IMR-90 (cell line): ENCODE measurements around the gene TRPM4. TPM values are rescaled to one million over a fixed set of nuclear protein-coding genes. Genes with fewer than 3 reads are reported as not detected.

Experiments
- ATAC-seq: fragments of 200-7000 bp; cut with Tn5 transposase; 2 replicates; pipeline ENCODE4 v1.9.1; 2020; ENCODE audit warnings: low read depth, mild to moderate bottlenecking, moderate library complexity
- BruUV-seq: library from RNA; stranded (reverse); fragments of 400-500 nt; replicated peaks from 2 replicates; lab custom pipeline; 2021; lab: Mats Ljungman, UMichigan
- CTCF ChIA-PET: fragments of 300-600 bp; formaldehyde crosslinking; extraction: SDS; loops from one replicate; lab custom pipeline; 2021; ENCODE audit warnings: antibody characterized with exemption; lab: Yijun Ruan, JAX
- POLR2A ChIA-PET: fragments of 300-600 bp; sonication (Branson Sonifier 250); formaldehyde crosslinking; loops from one replicate; lab custom pipeline; 2022; ENCODE audit warnings: antibody characterized with exemption; ENCODE audit not compliant: unreplicated experiment; lab: Charles Lee
- DNase-seq: peaks from one replicate; pipeline ENCODE4 v3.0.0; 2013
- H2AFZ ChIP-seq: replicated peaks from 2 replicates; pipeline ENCODE3; 2013; ENCODE audit warnings: low read length, mild to moderate bottlenecking; ENCODE audit not compliant: poor library complexity
- H2AK5ac ChIP-seq: 2 replicates; pipeline ENCODE4 v1.6.1; 2013; ENCODE audit warnings: low read depth, low read length, inconsistent platforms
- H2AK9ac ChIP-seq: replicated peaks from 2 replicates; pipeline ENCODE3; 2013; ENCODE audit warnings: mild to moderate bottlenecking, low read depth, low read length, moderate library complexity; ENCODE audit not compliant: poor library complexity
- H2BK120ac ChIP-seq: 2 replicates; pipeline ENCODE4 v1.6.1; 2013; ENCODE audit warnings: low read depth, low read length, inconsistent platforms
- H2BK15ac ChIP-seq: 3 replicates; pipeline ENCODE4 v1.6.1; 2013; ENCODE audit warnings: low read depth, low read length, inconsistent platforms
- H2BK20ac ChIP-seq: 2 replicates; pipeline ENCODE4 v1.6.1; 2013; ENCODE audit warnings: low read depth, mild to moderate bottlenecking, inconsistent platforms, low read length, moderate library complexity
- H2BK5ac ChIP-seq: 2 replicates; pipeline ENCODE4 v1.6.1; 2013; ENCODE audit warnings: mild to moderate bottlenecking, low read depth, low read length, inconsistent platforms; ENCODE audit not compliant: poor library complexity, severe bottlenecking
- H3K14ac ChIP-seq: replicated peaks from 2 replicates; pipeline ENCODE4 v1.6.1; 2013; ENCODE audit warnings: low read depth, low read length, inconsistent platforms
- H3K18ac ChIP-seq: 2 replicates; pipeline ENCODE4 v1.6.1; 2013; ENCODE audit warnings: low read depth, low read length, control low read depth
- H3K23ac ChIP-seq: 2 replicates; pipeline ENCODE4 v1.6.1; 2013; ENCODE audit warnings: low read depth, low read length, inconsistent platforms
- H3K27ac ChIP-seq: 2 replicates; pipeline ENCODE4 v1.5.1; 2013; ENCODE audit warnings: mild to moderate bottlenecking, control low read depth, low read length; ENCODE audit not compliant: insufficient read depth
- H3K27me3 ChIP-seq: 2 replicates; pipeline ENCODE4 v1.6.1; 2013; ENCODE audit warnings: low read length; ENCODE audit not compliant: control insufficient read depth, insufficient read depth
- H3K36me3 ChIP-seq: 2 replicates; pipeline ENCODE4 v1.6.1; 2013; ENCODE audit warnings: low read length, mixed read lengths; ENCODE audit not compliant: control insufficient read depth, insufficient read depth
- H3K4ac ChIP-seq: 2 replicates; pipeline ENCODE4 v1.6.1; 2013; ENCODE audit warnings: low read depth, low read length, inconsistent platforms
- H3K4me1 ChIP-seq: 2 replicates; pipeline ENCODE4 v1.6.1; 2013; ENCODE audit warnings: low read length, mixed read lengths; ENCODE audit not compliant: control insufficient read depth, insufficient read depth
- H3K4me2 ChIP-seq: 2 replicates; pipeline ENCODE4 v1.6.1; 2013; ENCODE audit warnings: low read depth, mild to moderate bottlenecking, control low read depth, low read length, moderate library complexity
- H3K4me3 ChIP-seq: 2 replicates; pipeline ENCODE4 v1.5.1; 2013; ENCODE audit warnings: low read depth, mild to moderate bottlenecking, control low read depth, low read length, moderate library complexity; ENCODE audit not compliant: insufficient read depth
- H3K56ac ChIP-seq: 2 replicates; pipeline ENCODE4 v1.6.1; 2013; ENCODE audit warnings: low read length, inconsistent platforms; ENCODE audit not compliant: insufficient read depth; ENCODE audit errors: extremely low read depth
- H3K79me1 ChIP-seq, 2 experiments: 2 replicates each; pipeline ENCODE4 v1.6.1; 2013; ENCODE audit warnings: low read length in 2 of 2, inconsistent platforms in 1 of 2, low read depth in 1 of 2
- H3K9ac ChIP-seq: 2 replicates; pipeline ENCODE4 v1.6.1; 2013; ENCODE audit warnings: low read depth, low read length, control low read depth
- H3K9me1 ChIP-seq: 2 replicates; pipeline ENCODE4 v1.6.1; 2013; ENCODE audit warnings: low read length, inconsistent platforms; ENCODE audit not compliant: insufficient read depth
- H3K9me3 ChIP-seq: 2 replicates; pipeline ENCODE4 v1.6.1; 2013; ENCODE audit warnings: low read length; ENCODE audit not compliant: control insufficient read depth, insufficient read depth
- H4K20me1 ChIP-seq: 2 replicates; pipeline ENCODE4 v1.6.1; 2013; ENCODE audit warnings: low read length, inconsistent platforms; ENCODE audit not compliant: insufficient read depth
- H4K5ac ChIP-seq: 2 replicates; pipeline ENCODE4 v1.6.1; 2013; ENCODE audit warnings: mild to moderate bottlenecking, low read depth, low read length, control low read depth
- H4K8ac ChIP-seq, 2 experiments: 2 replicates each; pipeline ENCODE4 v1.6.1; 2013; ENCODE audit warnings: low read depth in 2 of 2, low read length in 2 of 2, control low read depth in 1 of 2, inconsistent platforms in 1 of 2
- H4K91ac ChIP-seq: 2 replicates; pipeline ENCODE4 v1.6.1; 2013; ENCODE audit warnings: low read depth, low read length, inconsistent platforms; ENCODE audit not compliant: insufficient read depth
- CHD1 ChIP-seq: IDR thresholded peaks from 2 replicates; pipeline ENCODE4 v1.6.1; 2012; ENCODE audit warnings: low read depth, low read length, improper control_type of control experiment
- ELK1 ChIP-seq: fragments of 150-350 bp; IDR thresholded peaks from 2 replicates; pipeline ENCODE4 v1.6.1; 2016; ENCODE audit warnings: low read depth, mild to moderate bottlenecking, low read length, moderate library complexity, borderline replicate concordance
- FOS ChIP-seq: fragments of 150-350 bp; IDR thresholded peaks from 2 replicates; pipeline ENCODE4 v1.6.1; 2016; ENCODE audit warnings: low read depth, low read length
- SMC3 ChIP-seq: fragments of 150-350 bp; IDR thresholded peaks from 2 replicates; pipeline ENCODE4 v1.6.1; 2016; ENCODE audit warnings: low read depth, mild to moderate bottlenecking, antibody characterized with exemption, low read length, moderate library complexity
- WGBS, 2 experiments: methylation state at CpG; one replicate each; pipeline versions ENCODE4 v1.1.5 to v1.1.7; 2013; ENCODE audit warnings: missing lambda C conversion rate in 2 of 2; ENCODE audit not compliant: insufficient read length in 1 of 2; ENCODE audit errors: extremely low coverage in 2 of 2; 5-methylcytosine and 5-hydroxymethylcytosine counted together
- dilution Hi-C: fragments of 300-500 bp; cut with HindIII; formaldehyde crosslinking; loops from one replicate; pipeline ENCODE4 v1.14.3; 2018; ENCODE audit warnings: low sequenced_read_pairs; ENCODE audit not compliant: unreplicated experiment
- in situ Hi-C: fragments of 300-500 bp; cut with MboI; formaldehyde crosslinking; loops from 3 replicates; pipeline ENCODE4 v1.14.3; 2019; ENCODE audit warnings: low sequenced_read_pairs, inconsistent platforms, mixed read lengths
- intact Hi-C: fragments of 100-400 bp; cut with micrococcal nuclease; formaldehyde crosslinking; loops from 2 replicates; pipeline ENCODE4 v1.10.0; 2022
- polyA plus RNA-seq, 3 experiments: library from polyadenylated mRNA; depleted of rRNA; stranded (reverse); fragments of >200 nt; gene quantifications; 2 replicates each; pipeline ENCODE4 v1.2.3, GENCODE V29; 2012; ENCODE audit warnings: low replicate concordance in 1 of 3
- total RNA-seq: library from RNA; depleted of rRNA; stranded (reverse); fragments of >200 nt; gene quantifications from 2 replicates; pipeline ENCODE4 v1.2.3, GENCODE V29; 2012

The TRPM4 gene
- total and polyA plus RNA-seq, 2 of the 4 experiments (the other 2 are of a cell fraction): 2.2 to 19.7 TPM

- POLR2A ChIA-PET: interaction anchor here (0.6 kb wide), 1 partner anchor 422 kb away, joined by 5 read pairs; no protein-coding TSS in a partner anchor
- H2BK5ac ChIP-seq: no peak overlapping the region
- no peaks in the 10 kb centered on the region for H3K9me1 ChIP-seq
- no peak overlapping the region for H3K56ac ChIP-seq
- no peak overlapping the region for H4K5ac ChIP-seq
- 100% methylated on average over 4 of the region's 7 CpGs; no CpG with 5 or more reads in 1 of the 2 experiments for WGBS, 2 experiments
- H4K20me1 ChIP-seq: no peaks in the 10 kb centered on the region; the same call in none of the 2 replicates
- DNase-seq (no peak), ATAC-seq (no peak)
- H3K4me2 ChIP-seq: no peak overlapping the region
- CTCF ChIA-PET: no interaction called here
- no peak overlapping the region for H3K4ac ChIP-seq
- TF ChIP-seq FOS (no peak), SMC3 (no peak), CHD1 (no peak), ELK1 (no peak)
- no peak overlapping the region for H3K27ac ChIP-seq
- H3K23ac ChIP-seq: no peak overlapping the region
- dilution Hi-C loops (no loop called here), intact Hi-C loops (loop anchor here (10.0 kb wide), 1 partner anchor 206 kb away; the partner anchor contains the start of genes GYS1 and RUVBL2), in situ Hi-C loops (loop anchor here (5.0 kb wide), 1 partner anchor 104 kb away; no protein-coding TSS in a partner anchor)
- H3K18ac ChIP-seq: no peak overlapping the region
- H3K36me3 ChIP-seq: peaks cover 28% of the 10 kb centered on the region
- no peak overlapping the region for H4K8ac ChIP-seq
- no TSS peak for BruUV-seq
- no peak overlapping the region for H4K91ac ChIP-seq
- peaks cover 3% of the 10 kb centered on the region in 2 experiments; a peak in 1 of 4 replicates for H3K79me1 ChIP-seq
- H2AK5ac ChIP-seq: no peak overlapping the region
- H3K4me1 ChIP-seq: no peaks in the 10 kb centered on the region
- H3K14ac ChIP-seq: no peak overlapping the region
- no peak overlapping the region for H2AFZ ChIP-seq
- H2BK15ac ChIP-seq: no peak overlapping the region
- no peak overlapping the region for H2AK9ac ChIP-seq
- no peak overlapping the region for H2BK20ac ChIP-seq
- no peaks in the 10 kb centered on the region for H3K9me3 ChIP-seq
- H3K27me3 ChIP-seq: no peaks in the 10 kb centered on the region
- H3K9ac ChIP-seq: no peak overlapping the region
- H2BK120ac ChIP-seq: no peak overlapping the region
- no peak overlapping the region for H3K4me3 ChIP-seq
Measured at GRCh38 chr19:49201042-49201441, 43.5 kb downstream of the TRPM4 start.
